ENCODE results near the gene HSPA1A.
"Not testable (repeated sequence)": the region's sequence is repeated elsewhere in the genome, so short reads cannot be mapped to it uniquely, and the experiment has no call there.

Gene HSPA1A

DNA sequence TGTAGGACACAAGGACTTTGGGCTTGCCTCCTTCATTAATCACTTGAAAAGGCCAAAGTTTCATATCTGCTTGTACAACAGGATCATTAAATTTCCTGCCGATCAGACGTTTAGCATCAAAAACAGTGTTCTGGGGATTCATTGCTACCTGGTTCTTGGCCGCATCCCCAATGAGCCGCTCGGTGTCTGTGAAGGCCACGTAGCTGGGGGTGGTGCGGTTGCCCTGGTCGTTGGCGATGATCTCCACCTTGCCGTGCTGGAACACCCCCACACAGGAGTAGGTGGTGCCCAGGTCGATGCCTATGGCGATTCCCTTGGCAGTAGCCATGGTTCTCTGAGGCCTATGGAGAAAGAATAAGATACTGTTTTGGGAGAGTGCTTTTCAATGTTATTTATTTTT, 3.7 kb upstream of the HSPA1A start:
- TF ChIP-seq, protein P1, sequence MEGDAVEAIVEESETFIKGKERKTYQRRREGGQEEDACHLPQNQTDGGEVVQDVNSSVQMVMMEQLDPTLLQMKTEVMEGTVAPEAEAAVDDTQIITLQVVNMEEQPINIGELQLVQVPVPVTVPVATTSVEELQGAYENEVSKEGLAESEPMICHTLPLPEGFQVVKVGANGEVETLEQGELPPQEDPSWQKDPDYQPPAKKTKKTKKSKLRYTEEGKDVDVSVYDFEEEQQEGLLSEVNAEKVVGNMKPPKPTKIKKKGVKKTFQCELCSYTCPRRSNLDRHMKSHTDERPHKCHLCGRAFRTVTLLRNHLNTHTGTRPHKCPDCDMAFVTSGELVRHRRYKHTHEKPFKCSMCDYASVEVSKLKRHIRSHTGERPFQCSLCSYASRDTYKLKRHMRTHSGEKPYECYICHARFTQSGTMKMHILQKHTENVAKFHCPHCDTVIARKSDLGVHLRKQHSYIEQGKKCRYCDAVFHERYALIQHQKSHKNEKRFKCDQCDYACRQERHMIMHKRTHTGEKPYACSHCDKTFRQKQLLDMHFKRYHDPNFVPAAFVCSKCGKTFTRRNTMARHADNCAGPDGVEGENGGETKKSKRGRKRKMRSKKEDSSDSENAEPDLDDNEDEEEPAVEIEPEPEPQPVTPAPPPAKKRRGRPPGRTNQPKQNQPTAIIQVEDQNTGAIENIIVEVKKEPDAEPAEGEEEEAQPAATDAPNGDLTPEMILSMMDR (IDR thresholded peaks at IDR 0.05; ENCODE audit: poor library complexity, severe bottlenecking), result no peak
- Histone ChIP-seq H3K36me3 (ENCODE audit: low read depth) (no peaks in the 10 kb centered on the region), H3K4me1 (ENCODE audit: insufficient read depth, poor library complexity, severe bottlenecking) (peaks cover 16% of the 10 kb centered on the region), H3K9me3 (ENCODE audit: severe bottlenecking) (no peaks in the 10 kb centered on the region), H3K27me3 (ENCODE audit: insufficient read depth, poor library complexity, severe bottlenecking) (no peaks in the 10 kb centered on the region), H3K27ac (ENCODE audit: poor library complexity, severe bottlenecking) (no peak overlapping the region), H3K4me3 (ENCODE audit: severe bottlenecking) (no peak overlapping the region)
- DNase-seq (ENCODE audit: low spot score) (no peak), ATAC-seq (ENCODE audit: low read depth) (no peak)

- peak overlapping the region; percentile 27 for H3K4me3 ChIP-seq (ENCODE audit: severe bottlenecking)
- no peak for ATAC-seq (ENCODE audit: low read depth)
- no peaks in the 10 kb centered on the region for H3K9me3 ChIP-seq (ENCODE audit: severe bottlenecking)
- H3K36me3 ChIP-seq (ENCODE audit: low read depth), result peaks cover 4% of the 10 kb centered on the region; the same call in 1 of the 2 replicates
- peak overlapping the region; percentile 93 for H3K27ac ChIP-seq (ENCODE audit: poor library complexity, severe bottlenecking)
- TF ChIP-seq, protein P1 (IDR thresholded peaks at IDR 0.05; ENCODE audit: poor library complexity, severe bottlenecking), result no peak
- DNase-seq (ENCODE audit: low spot score), result no peak
- no peaks in the 10 kb centered on the region for H3K27me3 ChIP-seq (ENCODE audit: insufficient read depth, poor library complexity, severe bottlenecking)
- peaks cover 14% of the 10 kb centered on the region for H3K4me1 ChIP-seq (ENCODE audit: insufficient read depth, poor library complexity, severe bottlenecking)
Measured at GRCh38 chr6:31813465-31813849, 1.9 kb upstream of the HSPA1A start.

DNA sequence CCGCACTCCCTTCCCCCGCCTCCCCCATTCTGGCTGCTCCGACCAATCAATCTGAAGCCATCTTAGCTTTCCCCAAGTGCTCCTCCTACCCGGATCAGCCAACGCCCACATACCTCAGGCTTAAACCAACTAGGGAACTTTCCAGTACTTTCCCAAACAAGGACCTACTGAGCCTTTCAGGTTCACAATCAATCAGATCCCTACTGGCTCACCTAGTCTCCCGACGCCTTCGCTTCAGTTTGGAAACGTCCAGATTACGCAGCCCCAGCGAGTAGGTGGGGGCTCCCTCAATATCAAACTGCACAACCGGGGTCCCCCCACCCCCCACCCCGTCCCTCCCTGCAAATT, 692 bp upstream of the HSPA1A start:
- peak; percentile 76 for ATAC-seq (ENCODE audit: low read depth)
- Histone ChIP-seq H3K4me1 (ENCODE audit: insufficient read depth, poor library complexity, severe bottlenecking) (peaks cover 17% of the 10 kb centered on the region), H3K9me3 (ENCODE audit: severe bottlenecking) (no peaks in the 10 kb centered on the region), H3K36me3 (ENCODE audit: low read depth) (peaks cover 6% of the 10 kb centered on the region; the same call in 1 of the 2 replicates), H3K27ac (ENCODE audit: poor library complexity, severe bottlenecking) (peak overlapping the region; percentile 93), H3K27me3 (ENCODE audit: insufficient read depth, poor library complexity, severe bottlenecking) (no peaks in the 10 kb centered on the region), H3K4me3 (ENCODE audit: severe bottlenecking) (peak overlapping the region; percentile 58)
- DNase-seq (ENCODE audit: low spot score), result peak; percentile 98
- TF ChIP-seq, protein P1 (IDR thresholded peaks at IDR 0.05; ENCODE audit: poor library complexity, severe bottlenecking), result no peak

DNA sequence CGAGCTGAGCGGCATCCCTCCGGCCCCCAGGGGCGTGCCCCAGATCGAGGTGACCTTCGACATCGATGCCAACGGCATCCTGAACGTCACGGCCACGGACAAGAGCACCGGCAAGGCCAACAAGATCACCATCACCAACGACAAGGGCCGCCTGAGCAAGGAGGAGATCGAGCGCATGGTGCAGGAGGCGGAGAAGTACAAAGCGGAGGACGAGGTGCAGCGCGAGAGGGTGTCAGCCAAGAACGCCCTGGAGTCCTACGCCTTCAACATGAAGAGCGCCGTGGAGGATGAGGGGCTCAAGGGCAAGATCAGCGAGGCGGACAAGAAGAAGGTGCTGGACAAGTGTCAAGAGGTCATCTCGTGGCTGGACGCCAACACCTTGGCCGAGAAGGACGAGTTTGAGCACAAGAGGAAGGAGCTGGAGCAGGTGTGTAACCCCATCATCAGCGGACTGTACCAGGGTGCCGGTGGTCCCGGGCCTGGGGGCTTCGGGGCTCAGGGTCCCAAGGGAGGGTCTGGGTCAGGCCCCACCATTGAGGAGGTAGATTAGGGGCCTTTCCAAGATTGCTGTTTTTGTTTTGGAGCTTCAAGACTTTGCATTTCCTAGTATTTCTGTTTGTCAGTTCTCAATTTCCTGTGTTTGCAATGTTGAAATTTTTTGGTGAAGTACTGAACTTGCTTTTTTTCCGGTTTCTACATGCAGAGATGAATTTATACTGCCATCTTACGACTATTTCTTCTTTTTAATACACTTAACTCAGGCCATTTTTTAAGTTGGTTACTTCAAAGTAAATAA, 2.0 kb downstream of the HSPA1A start:
- not testable (repeated sequence) for H3K36me3 ChIP-seq (ENCODE audit: low read depth); H3K27me3 ChIP-seq (ENCODE audit: insufficient read depth, poor library complexity, severe bottlenecking); H3K9me3 ChIP-seq (ENCODE audit: severe bottlenecking); DNase-seq (ENCODE audit: low spot score); ATAC-seq (ENCODE audit: low read depth)
- Histone ChIP-seq H3K4me1 (ENCODE audit: insufficient read depth, poor library complexity, severe bottlenecking) (peaks cover 28% of the 10 kb centered on the region), H3K27ac (ENCODE audit: poor library complexity, severe bottlenecking) (peak overlapping the region; percentile 92), H3K4me3 (ENCODE audit: severe bottlenecking) (peak overlapping the region; percentile 45)

DNA sequence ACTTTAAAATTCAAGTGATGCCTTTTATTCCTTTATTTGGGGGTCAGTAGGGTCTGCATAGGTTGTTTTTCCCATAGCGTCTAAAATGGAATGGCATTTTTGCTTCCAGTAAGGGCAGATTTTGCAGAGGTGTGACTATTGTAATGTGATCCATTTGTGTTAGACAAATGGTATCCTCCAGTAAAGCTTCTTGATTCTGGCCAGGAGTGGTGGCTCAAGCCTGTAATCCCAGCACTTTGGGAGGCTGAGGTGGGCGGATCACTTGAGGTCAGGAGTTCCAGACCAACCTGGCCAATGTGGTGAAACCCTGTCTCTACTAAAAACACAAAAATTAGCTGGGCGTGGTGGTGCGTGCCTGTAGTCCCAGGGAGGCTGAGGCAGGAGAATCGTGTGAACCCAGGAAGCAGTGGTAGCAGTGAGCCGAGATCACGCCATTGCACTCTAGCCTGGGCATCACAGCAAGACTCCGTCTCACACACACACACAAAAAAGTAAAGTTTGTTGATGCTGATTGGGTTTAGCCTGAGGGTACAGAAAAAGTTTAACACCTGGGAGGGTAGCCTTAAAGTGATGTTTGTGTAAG, 2.7 kb downstream of the HSPA1A start:
- Histone ChIP-seq H3K4me1 (ENCODE audit: insufficient read depth, poor library complexity, severe bottlenecking) (peaks cover 29% of the 10 kb centered on the region), H3K4me3 (ENCODE audit: severe bottlenecking) (peak overlapping the region; percentile 45), H3K27ac (ENCODE audit: poor library complexity, severe bottlenecking) (peak overlapping the region; percentile 92)
- not testable (repeated sequence) for ATAC-seq (ENCODE audit: low read depth); DNase-seq (ENCODE audit: low spot score); H3K9me3 ChIP-seq (ENCODE audit: severe bottlenecking); H3K36me3 ChIP-seq (ENCODE audit: low read depth); H3K27me3 ChIP-seq (ENCODE audit: insufficient read depth, poor library complexity, severe bottlenecking)
- TF ChIP-seq, protein P1 (IDR thresholded peaks at IDR 0.05; ENCODE audit: poor library complexity, severe bottlenecking), result peak; percentile 20
